Endodermal cell (in vitro differentiated cells): ENCODE results near the gene ZNF575. TPM values are rescaled to one million over a fixed set of nuclear protein-coding genes. Genes with fewer than 3 reads are reported as not detected.
A peak's percentile ranks its signal among the peaks of the same experiment; 100 is the strongest.

Experiments used
- DNase-seq: peaks from one replicate; pipeline ENCODE4 v3.0.0-alpha.2; 2017
- H3K27ac ChIP-seq: 2 replicates; pipeline ENCODE4 v1.5.1; 2013; ENCODE audit warnings: mild to moderate bottlenecking, low read depth, low read length, moderate library complexity
- H3K27me3 ChIP-seq: 2 replicates; pipeline ENCODE4 v1.6.1; 2013; ENCODE audit warnings: mild to moderate bottlenecking, low read length, moderate library complexity; ENCODE audit not compliant: insufficient read depth, control insufficient read depth, poor library complexity, severe bottlenecking
- H3K36me3 ChIP-seq: 2 replicates; pipeline ENCODE4 v1.7.0; 2013; ENCODE audit warnings: mild to moderate bottlenecking, low read length, moderate library complexity; ENCODE audit not compliant: control insufficient read depth, insufficient read depth
- H3K4me1 ChIP-seq: one replicate; pipeline ENCODE4 v1.7.0; 2013; ENCODE audit warnings: low read length; ENCODE audit not compliant: control insufficient read depth, insufficient read depth
- H3K4me3 ChIP-seq: 2 replicates; pipeline ENCODE4 v1.5.1; 2013; ENCODE audit warnings: mild to moderate bottlenecking, low read length, moderate library complexity
- H3K9ac ChIP-seq: 2 replicates; pipeline ENCODE4 v1.6.1; 2013; ENCODE audit warnings: mild to moderate bottlenecking, low read length, moderate library complexity; ENCODE audit not compliant: poor library complexity, severe bottlenecking; ENCODE audit errors: extremely low read depth
- H3K9me3 ChIP-seq: 2 replicates; pipeline ENCODE4 v1.6.1; 2013; ENCODE audit warnings: mild to moderate bottlenecking, low read length, moderate library complexity; ENCODE audit not compliant: control insufficient read depth
- H3K27ac Mint-ChIP-seq: 2 replicates; pipeline ENCODE4 v1.8.0; 2020; ENCODE audit warnings: mixed read lengths
- H3K27me3 Mint-ChIP-seq: 2 replicates; pipeline ENCODE4 v1.8.0; 2021; ENCODE audit warnings: mild to moderate bottlenecking, mixed read lengths; ENCODE audit not compliant: insufficient read depth
- H3K36me3 Mint-ChIP-seq: 2 replicates; pipeline ENCODE4 v1.8.0; 2020; ENCODE audit warnings: low read depth, mixed read lengths
- H3K4me1 Mint-ChIP-seq: 2 replicates; pipeline ENCODE4 v1.8.0; 2020; ENCODE audit warnings: mixed read lengths
- H3K4me3 Mint-ChIP-seq: 2 replicates; pipeline ENCODE4 v1.8.0; 2020; ENCODE audit warnings: mild to moderate bottlenecking, moderate library complexity, mixed read lengths
- H3K9me3 Mint-ChIP-seq: 2 replicates; pipeline ENCODE4 v1.8.0; 2020; ENCODE audit warnings: mild to moderate bottlenecking, mixed read lengths
- WGBS, 2 experiments: methylation state at CpG; one replicate each; pipeline versions ENCODE4 v1.1.5 to v1.1.7; 2013; ENCODE audit warnings: missing lambda C conversion rate in 2 of 2, mixed read lengths in 1 of 2; ENCODE audit not compliant: insufficient coverage in 1 of 2, insufficient read length in 1 of 2; 5-methylcytosine and 5-hydroxymethylcytosine counted together
- total RNA-seq, 2 donors: library from RNA; stranded (reverse); fragmentation: NEBNext Ultra II Directional in 1 of 2; extraction: Animal tissue kit (Norgen Biotek cat#: 25700) in 1 of 2; gene quantifications; 2 replicates in 1 of 2; 3 replicates in 1 of 2; pipeline ENCODE4 v1.2.1, GENCODE V29; 2021
- TF ChIP-seq, protein P1 (sequence below): fragments of 200-600 bp; sonication (generic); conservative IDR thresholded peaks from 2 replicates; pipeline ENCODE4 v1.5.0; 2021; ENCODE audit warnings: antibody characterized with exemption, mild to moderate bottlenecking

The ZNF575 gene
- total RNA-seq, 2 donors from 2014 or later = 0.22 TPM

DNA sequence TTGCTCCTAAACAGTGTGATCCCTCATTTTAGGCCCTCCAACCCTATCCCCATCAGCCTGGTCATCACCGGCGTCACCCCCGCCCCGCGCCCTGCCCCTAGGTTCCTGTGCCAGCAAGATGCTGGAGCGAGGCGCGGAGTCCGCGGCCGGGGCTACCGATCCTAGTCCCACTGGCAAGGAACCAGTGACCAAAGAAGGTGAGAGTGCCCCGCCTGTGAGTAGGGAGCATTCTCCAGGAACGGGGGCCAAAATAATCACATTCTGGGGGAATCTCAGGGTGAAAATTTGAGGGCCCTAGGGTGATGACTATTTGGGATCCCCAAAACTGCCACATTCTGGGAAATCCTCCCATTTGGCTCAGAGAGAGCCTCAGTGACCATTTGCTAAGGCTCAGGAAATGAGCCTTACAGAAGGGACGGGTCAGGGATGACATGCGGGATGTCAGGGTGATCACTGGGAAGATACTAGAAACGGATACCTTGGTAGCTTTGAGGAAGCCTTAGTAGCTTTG lies 1.4 kb downstream of the ZNF575 start:
- Histone ChIP-seq H3K4me1 (no peaks in the 10 kb centered on the region), H3K4me3 (no peak overlapping the region), H3K9ac (no peak overlapping the region), H3K27ac (peak overlapping the region; percentile 48), H3K9me3 (peaks cover 13% of the 10 kb centered on the region), H3K27me3 (no peaks in the 10 kb centered on the region), H3K36me3 (peaks cover 26% of the 10 kb centered on the region)
- DNase-seq = no peak
- TF ChIP-seq, protein P1, sequence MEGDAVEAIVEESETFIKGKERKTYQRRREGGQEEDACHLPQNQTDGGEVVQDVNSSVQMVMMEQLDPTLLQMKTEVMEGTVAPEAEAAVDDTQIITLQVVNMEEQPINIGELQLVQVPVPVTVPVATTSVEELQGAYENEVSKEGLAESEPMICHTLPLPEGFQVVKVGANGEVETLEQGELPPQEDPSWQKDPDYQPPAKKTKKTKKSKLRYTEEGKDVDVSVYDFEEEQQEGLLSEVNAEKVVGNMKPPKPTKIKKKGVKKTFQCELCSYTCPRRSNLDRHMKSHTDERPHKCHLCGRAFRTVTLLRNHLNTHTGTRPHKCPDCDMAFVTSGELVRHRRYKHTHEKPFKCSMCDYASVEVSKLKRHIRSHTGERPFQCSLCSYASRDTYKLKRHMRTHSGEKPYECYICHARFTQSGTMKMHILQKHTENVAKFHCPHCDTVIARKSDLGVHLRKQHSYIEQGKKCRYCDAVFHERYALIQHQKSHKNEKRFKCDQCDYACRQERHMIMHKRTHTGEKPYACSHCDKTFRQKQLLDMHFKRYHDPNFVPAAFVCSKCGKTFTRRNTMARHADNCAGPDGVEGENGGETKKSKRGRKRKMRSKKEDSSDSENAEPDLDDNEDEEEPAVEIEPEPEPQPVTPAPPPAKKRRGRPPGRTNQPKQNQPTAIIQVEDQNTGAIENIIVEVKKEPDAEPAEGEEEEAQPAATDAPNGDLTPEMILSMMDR = no peak
- peaks cover 5% of the 10 kb centered on the region for H3K4me1 Mint-ChIP-seq
- H3K27ac Mint-ChIP-seq = peak overlapping the region; percentile 93
- H3K36me3 Mint-ChIP-seq = peaks cover 28% of the 10 kb centered on the region
- peak overlapping the region; percentile 66 for H3K4me3 Mint-ChIP-seq
- peaks cover 10% of the 10 kb centered on the region for H3K27me3 Mint-ChIP-seq
- 36 to 74% methylated on average over 4 to 17 of the region's 17 CpGs for WGBS, 2 experiments
- H3K9me3 Mint-ChIP-seq = peaks cover 10% of the 10 kb centered on the region

- Histone ChIP-seq H3K9ac (no peak overlapping the region), H3K9me3 (peaks cover 15% of the 10 kb centered on the region), H3K4me3 (no peak overlapping the region), H3K36me3 (peaks cover 30% of the 10 kb centered on the region), H3K27ac (no peak overlapping the region), H3K27me3 (no peaks in the 10 kb centered on the region), H3K4me1 (no peaks in the 10 kb centered on the region)
- H3K4me1 Mint-ChIP-seq = peaks cover 5% of the 10 kb centered on the region
- H3K36me3 Mint-ChIP-seq = peaks cover 35% of the 10 kb centered on the region
- peak; percentile 96 for DNase-seq
- H3K27ac Mint-ChIP-seq = peak overlapping the region; percentile 82
- TF ChIP-seq, protein P1 = peak; percentile 85
- 84 to 87% methylated on average over 28 to 62 of the region's 62 CpGs for WGBS, 2 experiments
- no peak overlapping the region for H3K4me3 Mint-ChIP-seq
- H3K9me3 Mint-ChIP-seq = peaks cover 17% of the 10 kb centered on the region
- H3K27me3 Mint-ChIP-seq = peaks cover 3% of the 10 kb centered on the region
Measured at GRCh38 chr19:43534816-43535761, 2.1 kb downstream of the ZNF575 start.

- H3K36me3 ChIP-seq = peaks cover 57% of the 10 kb centered on the region
- H3K27ac ChIP-seq = no peak overlapping the region
- Mint-ChIP-seq H3K4me3 (no peak overlapping the region), H3K27me3 (peaks cover 2% of the 10 kb centered on the region), H3K27ac (no peak overlapping the region), H3K36me3 (peaks cover 71% of the 10 kb centered on the region), H3K4me1 (peaks cover 2% of the 10 kb centered on the region), H3K9me3 (peaks cover 22% of the 10 kb centered on the region)
- H3K9ac ChIP-seq = no peak overlapping the region
- DNase-seq = no peak
- TF ChIP-seq, protein P1 = no peak
- H3K9me3 ChIP-seq = peaks cover 15% of the 10 kb centered on the region
- no peaks in the 10 kb centered on the region for H3K4me1 ChIP-seq
- no peak overlapping the region for H3K4me3 ChIP-seq
- H3K27me3 ChIP-seq = no peaks in the 10 kb centered on the region
Measured at GRCh38 chr19:43538922-43539321, 5.9 kb downstream of the ZNF575 start.
